ENCODE results near the gene VEPH1. TPM values are rescaled to one million over a fixed set of nuclear protein-coding genes. Genes with fewer than 3 reads are reported as not detected.

The VEPH1 gene
- total and polyA plus RNA-seq, 11 donors = 0.40 to 0.79 (median 0.45) TPM; not detected in 6

GRCh38 chr3:157369727-157370421 lies 133.3 kb downstream of the VEPH1 start:
- H3K27me3 ChIP-seq = no peaks in the 10 kb centered on the region
- no peak overlapping the region for H3K27ac ChIP-seq
- intact Hi-C loops (cut with DNase I) = no loop called here
- TF ChIP-seq POLR2A (IDR thresholded peaks at IDR 0.05) (no peak), CTCF (IDR thresholded peaks at IDR 0.05) (no peak)
- H3K9me3 ChIP-seq = no peaks in the 10 kb centered on the region
- no peak overlapping the region for H3K4me3 ChIP-seq
- H3K36me3 ChIP-seq = no peaks in the 10 kb centered on the region
- peaks cover 0 to 11% (median 0%) of the 10 kb centered on the region in 12 donors for H3K4me1 ChIP-seq
- ATAC-seq (peak; percentile 24 to 65 (median 38)), DNase-seq (no peak)
- 28 to 46% (median 39%) methylated on average over 4 of the region's 4 CpGs for WGBS, 4 donors

GRCh38 chr3:157368171-157368570 lies 135.0 kb downstream of the VEPH1 start:
- Histone ChIP-seq H3K36me3 (no peaks in the 10 kb centered on the region), H3K9me3 (no peaks in the 10 kb centered on the region), H3K4me1 (peaks cover 0 to 11% (median 0%) of the 10 kb centered on the region in 12 donors), H3K27me3 (no peaks in the 10 kb centered on the region), H3K27ac (no peak overlapping the region), H3K4me3 (no peak overlapping the region)
- DNase-seq (no peak), ATAC-seq (no peak)
- intact Hi-C loops (cut with DNase I) = no loop called here
- WGBS, 4 donors = 87 to 95% (median 93%) methylated on average over 3 of the region's 3 CpGs
- TF ChIP-seq CTCF (IDR thresholded peaks at IDR 0.05) (no peak), POLR2A (IDR thresholded peaks at IDR 0.05) (no peak)

GRCh38 chr3:157363393-157363792 lies 139.8 kb downstream of the VEPH1 start:
- Histone ChIP-seq H3K36me3 (no peaks in the 10 kb centered on the region), H3K4me3 (no peak overlapping the region), H3K27ac (no peak overlapping the region), H3K9me3 (no peaks in the 10 kb centered on the region), H3K4me1 (no peaks in the 10 kb centered on the region), H3K27me3 (no peaks in the 10 kb centered on the region)
- TF ChIP-seq POLR2A (IDR thresholded peaks at IDR 0.05) (no peak), CTCF (IDR thresholded peaks at IDR 0.05) (no peak)
- no peak for DNase-seq
- intact Hi-C loops (cut with DNase I) = no loop called here
- no peak for ATAC-seq
- WGBS, 4 donors = 67 to 74% (median 72%) methylated on average over 3 of the region's 3 CpGs

- intact Hi-C loops (cut with DNase I) = no loop called here
- WGBS, 4 donors = 79 to 82% (median 81%) methylated on average over 2 of the region's 2 CpGs
Observed at GRCh38 chr3:157362348-157362747, 140.9 kb downstream of the VEPH1 start.

More at GRCh38 chr3:157362348-157362747, 140.9 kb downstream of the VEPH1 start:
- Histone ChIP-seq H3K4me3 (no peak overlapping the region), H3K36me3 (no peaks in the 10 kb centered on the region), H3K27me3 (no peaks in the 10 kb centered on the region), H3K9me3 (no peaks in the 10 kb centered on the region), H3K27ac (no peak overlapping the region), H3K4me1 (no peaks in the 10 kb centered on the region)
- TF ChIP-seq CTCF (IDR thresholded peaks at IDR 0.05) = no peak
- TF ChIP-seq POLR2A (IDR thresholded peaks at IDR 0.05) = no peak
- ATAC-seq (no peak), DNase-seq (no peak)
